ENCODE measurements around the gene MAFG.

- TF ChIP-seq CTCF (conservative IDR thresholded peaks at IDR 0.05 in 1 of 2, IDR thresholded peaks at IDR 0.05 in 1 of 2; ENCODE audit: extremely low read depth in 1 of 2, insufficient read depth in 1 of 2, low read depth in 1 of 2, low read length in 2 of 2) = no peak
- no peak for TF ChIP-seq EZH2 (IDR thresholded peaks at IDR 0.05; ENCODE audit: borderline replicate concordance, low read length)
These were observed 39.2 kb downstream of the MAFG start for GRCh38 chr17:81888105-81888987.
